Esophagus mucosa (tissue), 1 donor: ENCODE results near the gene AP4S1. TPM values are rescaled to one million over a fixed set of nuclear protein-coding genes. Genes with fewer than 3 reads are reported as not detected.
"Not testable (repeated sequence)": the region's sequence is repeated elsewhere in the genome, so short reads cannot be mapped to it uniquely, and the experiment has no call there.

Experiments
- ATAC-seq: fragments of 200-7000 bp; cut with Tn5 transposase; one replicate; pipeline ENCODE4 v1.9.1; 2020
- total RNA-seq: library from RNA; stranded (reverse); gene quantifications from one replicate; pipeline ENCODE4 v1.2.4, GENCODE V29; 2023
- donor health status: DM: yes; HTN: yes; CAD: no.

The AP4S1 gene, protein sequence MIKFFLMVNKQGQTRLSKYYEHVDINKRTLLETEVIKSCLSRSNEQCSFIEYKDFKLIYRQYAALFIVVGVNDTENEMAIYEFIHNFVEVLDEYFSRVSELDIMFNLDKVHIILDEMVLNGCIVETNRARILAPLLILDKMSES
- 5.1 TPM for total RNA-seq

DNA sequence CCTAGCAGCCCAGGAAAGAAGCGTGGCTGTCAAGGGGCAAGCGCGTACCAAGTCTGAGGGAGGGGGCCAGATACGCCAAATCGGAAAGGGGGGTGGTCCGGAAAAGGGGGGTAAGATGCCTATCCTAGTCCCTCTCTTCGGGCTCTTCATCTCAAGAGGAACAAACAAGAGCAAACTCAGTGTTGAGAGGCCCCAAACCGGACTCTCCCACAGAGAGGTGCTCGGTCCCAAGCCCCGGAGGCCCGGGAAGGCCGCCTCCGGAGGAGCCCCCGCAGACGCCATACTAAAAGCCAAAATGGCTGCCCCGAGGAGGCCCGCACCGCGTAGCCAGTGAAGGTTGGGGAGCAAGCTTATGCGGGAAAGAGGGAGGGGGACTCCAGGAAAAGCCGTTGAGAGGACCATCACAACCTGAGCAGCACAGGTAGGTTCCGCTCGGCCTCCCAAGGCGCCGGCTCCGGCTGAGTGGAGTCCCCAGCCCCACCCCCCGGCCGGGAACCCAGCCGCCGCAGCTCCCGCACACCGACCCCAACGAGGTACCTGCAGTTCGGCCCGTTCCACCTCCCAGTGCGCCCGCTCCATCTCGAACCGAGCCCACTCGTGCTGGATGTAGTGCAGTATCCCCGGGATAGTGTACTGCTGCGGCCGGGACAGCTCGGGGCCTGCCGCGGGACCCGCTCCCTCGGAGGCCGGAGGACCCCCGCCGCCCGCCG, at the start of gene AP4S1:
AP4S1 (plus strand) TSS at position 283 of the 710 bp plus-strand sequence. CDS start 40,548 bp downstream, outside the sequence.
- ATAC-seq: peak; percentile 34

DNA sequence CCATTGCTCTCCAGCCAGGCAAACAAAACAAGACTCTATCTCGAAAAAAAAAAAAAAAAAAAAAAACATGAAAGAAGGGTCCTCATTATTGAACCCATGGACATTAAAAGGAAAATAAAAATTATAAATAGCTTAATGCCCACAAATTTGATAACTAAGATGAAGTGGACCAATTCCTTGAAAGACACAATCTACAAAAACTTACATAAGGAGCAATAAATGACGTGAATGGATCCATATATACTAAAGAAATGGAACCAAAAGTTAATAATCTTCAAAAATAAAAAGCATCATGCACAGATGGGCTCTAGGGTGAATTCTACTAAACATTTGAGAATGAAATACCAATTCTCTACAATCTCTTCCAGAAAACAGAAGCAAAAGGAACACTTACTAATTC, 47.7 kb upstream of the AP4S1 start:
- ATAC-seq: no peak

DNA sequence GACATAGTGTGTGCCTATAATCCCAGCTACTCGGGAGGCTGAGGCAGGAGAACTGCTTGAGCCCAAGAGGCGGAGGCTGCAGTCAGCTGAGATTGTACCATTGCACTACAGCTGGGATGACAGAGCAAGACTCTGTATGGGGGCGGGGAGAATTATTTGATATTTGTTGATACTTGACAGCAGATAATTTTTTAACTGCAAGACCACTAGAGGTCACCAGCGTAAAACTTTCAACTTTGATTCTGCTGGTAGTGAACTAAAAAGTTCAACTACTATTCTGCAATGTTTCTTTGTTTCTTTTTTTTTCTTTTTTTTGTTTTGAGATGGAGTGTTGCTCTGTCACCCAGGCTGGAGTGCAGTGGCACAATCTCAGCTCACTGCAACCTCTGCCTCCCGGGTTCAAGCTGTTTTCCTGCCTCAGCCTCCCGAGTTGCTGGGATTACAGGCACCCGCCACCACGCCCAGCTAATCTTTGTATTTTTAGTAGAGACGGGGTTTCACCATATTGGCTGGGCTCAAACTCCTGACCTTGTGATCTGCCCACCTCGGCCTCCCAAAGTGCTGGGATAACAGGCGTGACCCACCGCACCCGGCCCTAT, 45.2 kb upstream of the AP4S1 start:
- ATAC-seq: peak; percentile 80

DNA sequence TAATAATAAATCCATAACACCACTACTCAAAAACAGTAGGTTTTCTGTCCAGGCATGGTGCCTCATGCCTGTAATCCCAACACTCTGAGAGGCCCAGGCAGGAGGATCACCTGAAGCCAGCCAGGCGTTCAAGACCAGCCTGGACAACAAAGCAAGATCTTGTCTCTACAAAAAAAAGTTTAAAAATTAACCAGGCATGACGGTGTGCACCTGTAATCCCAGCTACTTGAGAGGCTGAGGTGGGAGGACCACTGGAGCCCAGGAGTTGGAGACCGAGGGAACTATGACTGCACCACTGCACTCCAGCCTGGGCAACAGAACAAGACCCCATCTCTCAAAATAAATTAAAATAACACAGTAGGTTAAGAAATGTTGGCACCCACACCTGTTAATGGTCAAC, 44.5 kb upstream of the AP4S1 start:
- ATAC-seq: no peak

DNA sequence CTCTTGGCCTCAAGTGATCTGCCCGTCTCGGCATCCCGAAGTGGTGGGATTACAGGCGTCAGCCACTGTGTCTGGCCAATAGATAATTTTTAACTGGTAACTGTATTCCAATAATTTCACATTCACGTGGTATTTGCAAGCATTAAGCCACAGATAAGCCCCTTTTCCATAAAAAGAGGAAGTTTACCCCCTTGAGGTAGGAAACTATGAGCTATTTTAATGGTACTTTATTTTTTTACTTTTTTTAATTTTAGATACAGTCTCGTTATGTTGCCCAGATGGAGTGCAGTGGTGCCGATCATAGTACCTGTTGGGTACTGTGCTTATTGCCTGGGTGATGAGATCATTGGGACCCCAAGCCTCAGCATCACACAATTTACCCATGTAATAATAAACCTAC, 42.9 kb upstream of the AP4S1 start:
- ATAC-seq: no peak

DNA sequence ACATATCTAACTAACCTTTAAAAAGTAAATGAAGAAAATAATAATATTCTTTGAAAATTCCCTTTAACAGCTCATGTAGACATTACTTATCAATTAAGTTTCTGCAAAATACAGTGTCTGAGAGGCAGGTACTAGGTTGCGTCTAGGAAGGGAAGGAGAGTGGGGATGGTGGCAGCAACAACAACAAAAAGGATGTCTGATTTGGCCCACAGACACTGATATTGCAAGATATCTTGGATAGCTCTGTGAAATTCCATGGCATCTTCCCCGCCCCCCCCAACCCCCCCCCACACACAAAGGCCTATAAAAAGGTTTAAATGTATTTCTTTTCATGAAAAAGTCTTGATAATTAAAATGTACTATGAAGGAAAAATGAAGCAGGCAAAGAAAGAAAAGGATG, 41.6 kb upstream of the AP4S1 start:
- no peak for ATAC-seq

DNA sequence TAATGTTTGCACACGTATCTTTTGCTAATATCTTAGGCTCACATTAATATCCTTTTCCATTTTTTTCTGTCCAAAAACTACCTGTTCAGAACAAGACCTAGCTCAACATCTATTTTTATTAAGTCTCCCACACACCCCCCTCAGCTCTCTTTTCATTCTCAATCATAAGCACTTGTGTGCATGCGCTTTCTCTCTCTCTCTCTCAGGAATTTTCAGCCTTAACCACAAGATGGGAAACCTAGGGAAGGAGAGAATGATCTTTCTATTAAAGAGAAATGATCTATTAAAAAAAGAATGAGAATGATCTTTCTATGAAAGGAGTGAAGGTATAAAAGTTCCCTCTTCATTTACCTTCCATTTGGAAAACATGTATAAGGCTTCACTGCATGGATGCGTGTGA, 39.7 kb upstream of the AP4S1 start:
- no peak for ATAC-seq

DNA sequence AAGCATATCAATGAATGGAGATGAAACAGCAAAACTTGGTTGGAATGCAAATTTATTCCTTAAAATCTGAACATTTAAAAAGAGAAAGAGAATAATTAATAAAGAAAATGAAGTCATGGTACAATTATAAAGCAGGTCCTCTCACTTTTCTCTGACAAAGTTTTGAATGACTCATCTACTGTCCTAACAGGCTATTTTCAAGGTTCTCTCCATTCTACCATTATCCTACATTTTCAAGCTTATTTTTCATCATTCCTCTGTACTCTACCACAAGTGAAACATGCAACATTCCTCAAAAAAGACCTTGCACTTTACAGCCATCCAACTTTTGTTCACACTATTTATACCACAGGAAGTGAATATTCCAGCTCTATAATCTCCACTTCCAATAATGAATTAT, 36.9 kb upstream of the AP4S1 start:
- no peak for ATAC-seq

DNA sequence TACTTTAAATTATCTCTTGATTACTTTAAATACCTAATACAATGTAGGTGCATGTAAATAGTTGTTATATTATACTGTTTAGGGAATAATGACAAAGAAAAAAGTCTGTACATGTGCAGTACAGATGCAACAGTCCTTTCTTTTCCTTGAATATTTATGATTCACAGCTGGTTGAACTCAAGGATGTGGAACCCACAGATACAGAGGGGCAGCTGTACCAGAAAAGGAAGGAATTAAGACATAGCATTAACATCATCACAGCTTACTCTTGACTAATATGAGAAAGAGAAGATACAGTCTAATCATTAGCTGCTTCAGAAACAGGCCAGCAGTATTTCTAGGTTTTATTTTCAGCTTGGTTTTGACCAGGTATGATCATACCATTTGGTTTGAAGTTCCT, 34.7 kb upstream of the AP4S1 start:
- no peak for ATAC-seq

DNA sequence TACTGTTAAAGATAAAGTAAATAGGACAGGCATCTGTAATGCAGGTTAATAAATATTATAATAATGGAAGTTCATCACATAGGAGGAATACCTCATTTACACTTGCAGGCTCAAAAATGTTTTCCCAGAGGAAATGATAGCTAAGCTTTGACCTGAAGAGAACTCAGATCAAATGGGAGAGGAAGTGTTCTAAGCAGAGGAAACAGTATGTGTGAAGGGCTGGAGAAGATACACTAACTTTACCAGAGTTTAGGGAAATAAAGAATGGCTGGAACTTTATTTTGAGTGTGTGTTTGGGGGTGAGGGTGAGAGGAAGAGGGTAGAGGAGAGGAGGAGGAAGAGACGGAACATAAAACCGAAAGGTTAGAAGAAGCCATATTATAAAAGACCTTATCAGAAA, 34.0 kb upstream of the AP4S1 start:
- no peak for ATAC-seq

DNA sequence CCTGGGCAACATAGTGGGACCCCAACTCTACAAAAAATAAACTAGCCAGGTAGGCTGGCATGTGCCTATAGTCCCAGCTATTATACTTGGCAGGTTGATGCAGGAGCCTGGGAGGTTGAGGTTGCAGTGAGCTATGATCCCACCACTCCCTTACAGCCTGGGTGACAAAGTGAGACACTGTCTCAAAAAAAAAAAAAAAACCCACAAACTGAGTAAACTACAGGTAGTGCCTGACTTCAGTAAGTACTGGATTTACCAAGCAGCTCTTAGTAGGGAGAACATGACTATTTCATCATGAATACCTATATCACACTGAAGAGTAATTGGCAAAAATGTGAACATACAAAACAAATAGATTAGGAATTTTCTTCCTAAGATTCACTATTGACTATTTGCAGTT, 32.4 kb upstream of the AP4S1 start:
- ATAC-seq: no peak

DNA sequence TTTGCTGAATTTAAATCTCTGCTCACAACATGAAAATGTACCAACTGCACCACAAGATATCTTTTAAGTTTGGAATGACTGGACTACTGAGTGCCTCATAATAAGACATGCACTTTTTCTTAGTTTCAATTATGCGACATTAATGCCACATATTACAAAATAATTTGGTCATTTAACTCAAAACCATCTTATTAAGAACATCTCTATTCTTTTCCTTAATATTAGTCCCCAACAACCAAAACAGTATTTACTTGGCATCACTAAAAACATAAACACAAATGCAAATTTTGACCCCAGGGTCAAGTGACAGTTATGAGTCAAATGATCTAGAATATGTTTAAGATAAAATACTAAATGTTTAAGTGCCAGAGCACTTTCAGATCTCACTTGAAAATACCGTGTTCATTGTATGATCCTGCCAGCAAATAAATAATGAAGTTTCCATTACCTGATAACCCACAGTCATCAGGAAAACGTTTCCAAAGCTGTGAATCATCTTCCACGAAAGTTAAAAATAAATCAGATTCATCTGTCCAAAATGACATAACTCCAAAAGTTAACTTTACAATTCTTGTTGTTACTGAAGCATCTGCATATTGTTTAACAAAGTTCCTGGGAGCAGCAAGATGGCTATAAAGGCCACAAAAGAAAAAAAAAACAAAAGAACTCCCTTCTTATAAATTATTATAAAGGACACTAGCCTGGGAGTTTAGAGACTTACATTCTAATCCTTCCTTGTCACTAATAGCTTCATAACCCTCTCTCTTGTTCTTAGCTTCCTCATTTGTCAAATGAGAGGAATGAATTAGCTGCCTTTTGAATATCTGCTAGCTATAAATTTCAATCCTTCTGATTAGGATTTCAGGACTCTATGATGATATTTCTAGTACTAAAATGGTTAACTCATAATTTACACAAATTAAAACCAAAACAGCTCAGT, 30.5 kb upstream of the AP4S1 start:
- no peak for ATAC-seq

DNA sequence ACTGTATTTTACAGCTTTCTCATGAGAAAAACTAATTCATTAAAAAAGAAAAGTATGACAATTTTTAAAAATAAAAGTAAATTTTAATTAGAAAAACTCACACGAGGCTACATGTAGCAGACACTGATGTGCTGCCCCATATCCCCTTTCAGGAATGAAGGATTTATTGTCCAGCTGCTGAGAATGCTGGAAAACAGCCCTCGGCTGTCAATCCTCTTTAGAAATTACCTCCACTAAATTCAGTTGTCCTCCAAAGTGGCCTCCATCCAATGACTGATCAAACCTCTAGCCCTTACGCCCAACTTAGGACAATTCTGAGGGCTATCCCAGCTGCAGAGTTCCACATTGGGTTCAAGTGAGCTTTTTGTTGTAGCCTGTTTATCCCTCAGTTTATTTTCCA, 29.8 kb upstream of the AP4S1 start:
- no peak for ATAC-seq

DNA sequence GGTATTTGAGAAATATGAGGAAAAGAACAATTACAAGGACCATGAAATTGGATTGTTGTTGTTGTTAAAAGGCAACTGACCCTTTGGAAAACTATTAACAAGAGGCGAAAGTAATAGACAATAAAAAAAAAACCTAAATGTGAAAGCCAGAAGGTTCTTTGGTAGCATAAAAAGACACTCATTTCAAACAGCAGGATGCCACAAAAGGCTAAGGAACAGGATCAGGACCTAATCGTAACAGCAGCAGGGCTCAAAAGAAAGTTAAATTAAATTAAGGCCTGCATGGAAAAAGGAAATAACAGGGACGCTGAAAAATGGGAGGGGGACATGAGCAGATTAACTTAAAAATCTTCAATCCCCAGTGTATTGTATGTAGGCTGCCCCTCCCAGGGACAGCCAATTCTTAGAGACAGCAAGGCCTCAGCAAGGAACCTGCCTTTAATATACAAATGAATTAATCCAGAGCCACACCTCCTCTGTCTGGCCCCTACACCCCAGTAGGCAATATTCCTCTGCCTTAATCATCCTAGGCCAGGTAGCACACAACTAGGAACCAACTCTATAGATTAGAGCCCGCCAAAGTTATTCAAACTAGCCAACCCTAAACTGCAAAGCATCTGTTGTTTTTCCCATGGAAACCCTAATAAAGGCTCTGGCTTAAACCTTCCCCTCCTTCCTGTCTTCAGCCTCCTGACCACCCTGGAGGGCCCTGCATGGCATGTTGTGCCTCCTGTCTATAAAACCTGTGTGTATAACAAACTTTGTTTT, 28.4 kb upstream of the AP4S1 start:
- no peak for ATAC-seq

DNA sequence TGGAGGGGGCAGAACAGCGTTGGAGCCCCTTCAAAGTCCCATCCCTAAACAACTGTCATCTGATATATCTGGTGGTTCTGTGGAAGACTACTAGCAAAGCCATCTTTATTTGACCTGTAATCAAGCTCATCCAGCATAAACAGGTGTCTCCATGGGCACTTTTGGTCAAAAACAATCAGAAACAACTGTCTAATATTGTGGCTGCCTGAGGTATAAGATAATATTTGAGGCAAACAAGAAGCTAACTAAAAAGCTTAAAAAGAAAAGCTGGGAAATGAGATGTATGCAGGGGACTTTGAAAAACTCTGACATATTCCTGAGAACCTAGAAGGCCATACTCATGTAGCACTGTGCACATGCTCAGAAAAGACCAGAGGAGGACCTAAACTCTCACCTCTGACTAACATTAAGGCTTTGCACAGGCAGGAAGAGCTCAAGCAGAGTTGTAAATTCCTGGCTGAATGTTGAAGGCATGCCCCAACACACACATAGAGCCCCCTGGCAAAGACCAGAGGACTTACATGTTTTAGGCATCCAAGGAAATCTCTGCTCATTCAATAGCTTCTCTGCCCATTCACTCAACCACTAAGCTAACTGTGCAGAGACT, 27.2 kb upstream of the AP4S1 start:
- peak; percentile 63 for ATAC-seq

DNA sequence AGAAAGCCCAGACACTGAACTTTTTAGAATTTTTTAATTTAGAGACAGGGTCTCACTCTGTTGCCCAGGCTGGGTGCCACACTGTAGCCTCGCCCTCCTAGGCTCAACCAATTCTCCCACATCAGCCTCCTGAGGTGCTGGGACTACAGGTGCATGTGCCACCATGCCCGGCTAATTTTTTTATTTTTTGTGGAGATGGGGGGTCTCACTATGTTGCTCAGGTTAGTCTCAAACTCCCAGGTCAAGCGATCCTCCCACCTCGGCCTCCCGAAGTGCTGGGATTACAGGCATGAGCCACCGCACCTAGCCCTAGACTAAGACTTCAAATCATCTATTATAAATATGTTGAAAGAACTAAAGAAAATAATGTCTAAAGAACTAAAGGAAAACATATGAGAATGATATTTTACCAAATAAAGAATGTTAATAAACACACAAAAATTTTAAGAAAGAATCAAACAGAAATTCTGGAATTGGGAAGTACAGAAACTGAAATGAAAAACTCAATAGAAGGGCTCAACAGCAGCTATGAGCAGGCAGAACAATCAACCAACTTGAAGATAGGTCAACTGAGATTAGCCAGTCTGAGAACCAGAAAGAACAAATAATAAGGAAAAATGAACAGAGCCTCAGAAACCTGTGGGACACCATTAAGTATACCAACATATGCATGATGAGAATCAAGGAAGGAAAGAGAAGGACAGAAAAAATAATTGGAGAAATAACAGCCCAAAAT, 26.2 kb upstream of the AP4S1 start:
- ATAC-seq: no peak

DNA sequence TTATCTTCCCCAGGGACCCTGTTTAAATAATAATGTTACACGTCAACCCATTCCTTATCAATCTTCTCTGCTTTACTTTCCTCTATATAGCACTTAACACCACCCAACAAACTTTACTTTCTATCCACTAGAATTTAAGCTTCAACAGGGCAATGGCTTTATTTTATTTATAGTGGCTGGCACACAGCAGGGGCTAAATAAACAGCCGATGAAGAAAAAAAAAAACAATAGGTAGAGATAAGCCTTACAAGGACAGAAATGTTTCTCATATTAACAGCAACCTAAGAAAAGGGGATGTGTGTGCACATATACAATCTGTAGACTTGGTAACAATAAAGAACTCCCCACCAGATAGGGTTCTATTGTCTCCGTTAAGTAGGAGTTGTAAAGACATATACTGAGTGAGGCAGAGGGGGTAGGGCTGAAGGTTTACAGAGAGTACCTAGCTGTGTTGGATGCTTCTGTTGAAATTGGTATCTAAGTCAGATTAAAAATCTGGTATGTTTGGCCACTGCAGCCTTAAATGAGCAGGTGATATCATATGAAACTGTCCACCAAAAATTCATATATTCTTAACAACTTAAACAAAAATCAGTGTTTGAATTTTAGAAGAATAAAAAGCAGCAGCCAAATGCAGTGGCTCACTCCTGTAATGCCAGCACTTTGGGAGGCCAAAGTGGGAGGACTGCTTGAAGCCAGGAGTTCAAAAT, 24.7 kb upstream of the AP4S1 start:
- no peak for ATAC-seq

DNA sequence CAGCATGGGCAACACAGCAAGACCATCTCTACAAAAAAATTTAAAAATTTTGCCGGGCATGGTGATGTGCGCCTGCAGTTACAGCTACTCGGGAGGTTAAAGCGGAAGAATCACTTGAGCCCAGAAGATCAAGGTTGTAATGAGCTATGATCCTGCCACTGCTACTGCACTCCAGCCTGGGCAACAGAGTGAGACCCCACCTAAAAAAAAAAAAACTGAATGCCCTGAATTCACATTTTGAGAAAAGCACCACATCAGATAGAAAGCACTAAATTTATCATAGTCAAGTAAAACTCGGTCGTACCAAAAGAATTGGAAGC, 24.1 kb upstream of the AP4S1 start:
- no peak for ATAC-seq

DNA sequence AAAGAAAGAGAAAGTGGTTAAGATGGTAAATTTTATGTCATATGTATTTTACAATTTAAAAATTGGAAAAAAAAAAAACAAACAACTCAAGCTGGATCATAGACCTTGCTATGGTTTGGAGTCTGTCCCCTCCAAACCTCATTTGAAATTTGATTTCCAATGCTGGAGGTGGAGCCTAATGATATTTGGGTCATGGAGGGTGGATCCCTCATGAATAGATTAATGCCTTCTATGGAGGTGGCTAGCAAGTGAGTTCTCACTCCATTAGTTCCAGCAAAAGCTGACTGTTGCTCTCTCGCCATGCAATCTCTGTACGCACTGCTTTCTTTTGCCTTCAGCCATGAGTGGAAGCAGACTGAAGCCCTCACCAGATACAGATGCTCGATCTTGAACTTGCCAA, 22.2 kb upstream of the AP4S1 start:
- ATAC-seq: no peak

DNA sequence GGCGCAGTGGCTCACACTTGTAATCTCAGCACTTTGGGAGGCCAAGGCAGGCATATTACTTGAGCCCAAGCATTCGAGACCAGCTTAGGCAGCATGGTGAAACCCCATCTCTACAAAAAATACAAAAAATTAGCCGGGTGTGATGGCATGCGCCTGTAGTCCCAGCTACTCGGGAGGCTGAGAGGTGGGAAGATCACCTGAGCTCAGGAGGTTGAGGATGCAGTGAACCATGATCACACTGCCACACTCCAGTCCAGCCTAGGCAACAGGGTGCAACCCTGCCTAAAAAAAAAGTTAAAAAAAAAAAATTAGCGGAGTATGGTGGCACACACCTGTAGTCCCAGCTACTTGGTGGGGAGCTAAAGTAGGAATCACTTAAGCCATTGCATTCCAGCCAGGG, 21.4 kb upstream of the AP4S1 start:
- not testable (repeated sequence) for ATAC-seq

DNA sequence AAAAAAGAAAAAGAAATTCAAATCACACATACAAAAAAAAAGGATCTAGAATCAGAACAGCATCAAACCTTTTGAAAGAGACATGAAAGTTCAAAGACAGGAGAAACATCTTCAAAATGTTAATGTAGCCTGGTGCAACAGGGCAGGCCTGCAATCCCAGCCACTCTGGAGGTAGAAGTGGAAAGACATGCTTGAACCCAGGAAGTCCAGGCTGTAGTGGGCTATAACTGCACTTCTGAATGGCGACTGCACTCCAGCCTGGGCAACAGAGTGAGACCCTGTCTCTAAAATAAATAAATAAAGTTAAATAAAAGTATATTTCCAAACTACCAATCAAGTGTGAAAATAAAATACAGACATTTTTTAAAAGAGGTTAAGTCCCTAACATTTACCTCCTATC, 18.7 kb upstream of the AP4S1 start:
- ATAC-seq: no peak
